PFSK-1 (cell line): ENCODE results near the gene MACROD1.

ENCODE experiments used
- FOXP2 ChIP-seq: optimal IDR thresholded peaks from 2 replicates; pipeline ENCODE3; 2011; ENCODE audit warnings: borderline replicate concordance, control low read depth, inconsistent platforms; ENCODE audit not compliant: insufficient read depth; ENCODE audit errors: extremely low read length, extremely low read depth
- POLR2AphosphoS5 ChIP-seq: IDR thresholded peaks from 2 replicates; pipeline ENCODE4 v1.6.1; 2012; ENCODE audit warnings: low read depth, mild to moderate bottlenecking, control low read depth, low read length, moderate library complexity
- SIN3A ChIP-seq: IDR thresholded peaks from 2 replicates; pipeline ENCODE4 v1.6.1; 2012; ENCODE audit warnings: mild to moderate bottlenecking, low read length, moderate library complexity, borderline replicate concordance; ENCODE audit not compliant: insufficient read depth
- TAF1 ChIP-seq: IDR thresholded peaks from 2 replicates; pipeline ENCODE4 v1.6.1; 2012; ENCODE audit warnings: low read length, control low read depth, borderline replicate concordance; ENCODE audit not compliant: insufficient read depth
- TF ChIP-seq, protein P1 (sequence below), 2 experiments: IDR thresholded peaks; 2 replicates each; pipeline versions ENCODE4 v1.6.1 to v1.8.0; 2011 to 2012; ENCODE audit warnings: low read depth in 2 of 2, low read length in 2 of 2, control low read depth in 1 of 2, inconsistent platforms in 1 of 2, mild to moderate bottlenecking in 1 of 2, moderate library complexity in 1 of 2; ENCODE audit not compliant: insufficient read depth in 1 of 2

The MACROD1 gene

DNA sequence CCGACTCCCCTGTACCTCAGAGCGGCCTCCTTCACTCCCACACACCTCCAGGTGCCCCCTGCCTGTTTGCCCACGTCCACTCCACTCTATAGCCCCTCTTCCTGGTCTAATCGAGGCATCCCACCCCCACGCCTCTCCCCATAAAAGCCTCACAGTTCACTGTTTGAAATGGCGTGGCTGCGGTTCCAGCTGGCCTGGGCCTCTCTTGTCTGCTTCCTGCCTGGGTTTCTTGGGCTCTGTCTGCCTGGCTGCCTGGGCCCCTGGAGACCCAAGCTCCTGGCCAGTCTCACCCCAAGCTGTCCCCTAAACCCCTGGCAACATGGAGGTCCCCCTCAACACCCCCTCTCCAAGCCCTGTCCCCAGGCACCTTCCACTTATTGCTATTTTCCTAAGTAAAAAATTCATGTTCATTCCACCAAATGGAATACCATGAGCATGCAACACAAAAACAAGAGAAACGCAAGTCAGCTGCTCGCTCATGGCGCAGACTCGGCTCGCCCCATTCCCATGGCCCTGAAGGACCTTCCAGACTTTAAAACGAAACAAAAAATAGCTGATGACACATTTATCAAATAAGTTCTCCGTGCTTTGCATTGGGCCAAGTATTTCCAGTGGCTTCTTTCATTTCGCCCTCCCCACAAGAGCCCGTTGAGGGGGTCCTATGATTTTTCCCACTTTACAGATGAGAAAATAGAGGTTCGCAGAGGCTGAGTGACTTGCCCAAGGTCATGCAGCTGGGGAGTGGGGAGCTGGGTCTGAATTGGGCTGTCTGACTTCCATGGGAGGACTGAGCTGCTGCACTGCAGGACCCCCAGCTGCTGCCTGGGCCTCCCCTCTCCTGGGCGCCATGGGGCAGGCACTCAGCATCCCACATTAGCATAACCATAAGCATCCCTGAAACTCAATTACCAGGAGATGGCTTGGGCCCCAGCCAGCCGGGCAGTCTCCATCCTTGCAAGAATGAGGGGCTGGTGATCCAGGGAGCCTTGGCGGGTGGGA lies 141.9 kb downstream of the MACROD1 start:
- TF ChIP-seq, protein P1, sequence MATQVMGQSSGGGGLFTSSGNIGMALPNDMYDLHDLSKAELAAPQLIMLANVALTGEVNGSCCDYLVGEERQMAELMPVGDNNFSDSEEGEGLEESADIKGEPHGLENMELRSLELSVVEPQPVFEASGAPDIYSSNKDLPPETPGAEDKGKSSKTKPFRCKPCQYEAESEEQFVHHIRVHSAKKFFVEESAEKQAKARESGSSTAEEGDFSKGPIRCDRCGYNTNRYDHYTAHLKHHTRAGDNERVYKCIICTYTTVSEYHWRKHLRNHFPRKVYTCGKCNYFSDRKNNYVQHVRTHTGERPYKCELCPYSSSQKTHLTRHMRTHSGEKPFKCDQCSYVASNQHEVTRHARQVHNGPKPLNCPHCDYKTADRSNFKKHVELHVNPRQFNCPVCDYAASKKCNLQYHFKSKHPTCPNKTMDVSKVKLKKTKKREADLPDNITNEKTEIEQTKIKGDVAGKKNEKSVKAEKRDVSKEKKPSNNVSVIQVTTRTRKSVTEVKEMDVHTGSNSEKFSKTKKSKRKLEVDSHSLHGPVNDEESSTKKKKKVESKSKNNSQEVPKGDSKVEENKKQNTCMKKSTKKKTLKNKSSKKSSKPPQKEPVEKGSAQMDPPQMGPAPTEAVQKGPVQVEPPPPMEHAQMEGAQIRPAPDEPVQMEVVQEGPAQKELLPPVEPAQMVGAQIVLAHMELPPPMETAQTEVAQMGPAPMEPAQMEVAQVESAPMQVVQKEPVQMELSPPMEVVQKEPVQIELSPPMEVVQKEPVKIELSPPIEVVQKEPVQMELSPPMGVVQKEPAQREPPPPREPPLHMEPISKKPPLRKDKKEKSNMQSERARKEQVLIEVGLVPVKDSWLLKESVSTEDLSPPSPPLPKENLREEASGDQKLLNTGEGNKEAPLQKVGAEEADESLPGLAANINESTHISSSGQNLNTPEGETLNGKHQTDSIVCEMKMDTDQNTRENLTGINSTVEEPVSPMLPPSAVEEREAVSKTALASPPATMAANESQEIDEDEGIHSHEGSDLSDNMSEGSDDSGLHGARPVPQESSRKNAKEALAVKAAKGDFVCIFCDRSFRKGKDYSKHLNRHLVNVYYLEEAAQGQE (IDR thresholded peaks at IDR 0.05; ENCODE audit: insufficient read depth in 1 of 2, low read depth in 2 of 2, low read length in 2 of 2), result no peak
- TF ChIP-seq FOXP2 (no peak), TAF1 (no peak), SIN3A (no peak), POLR2AphosphoS5 (no peak)

DNA sequence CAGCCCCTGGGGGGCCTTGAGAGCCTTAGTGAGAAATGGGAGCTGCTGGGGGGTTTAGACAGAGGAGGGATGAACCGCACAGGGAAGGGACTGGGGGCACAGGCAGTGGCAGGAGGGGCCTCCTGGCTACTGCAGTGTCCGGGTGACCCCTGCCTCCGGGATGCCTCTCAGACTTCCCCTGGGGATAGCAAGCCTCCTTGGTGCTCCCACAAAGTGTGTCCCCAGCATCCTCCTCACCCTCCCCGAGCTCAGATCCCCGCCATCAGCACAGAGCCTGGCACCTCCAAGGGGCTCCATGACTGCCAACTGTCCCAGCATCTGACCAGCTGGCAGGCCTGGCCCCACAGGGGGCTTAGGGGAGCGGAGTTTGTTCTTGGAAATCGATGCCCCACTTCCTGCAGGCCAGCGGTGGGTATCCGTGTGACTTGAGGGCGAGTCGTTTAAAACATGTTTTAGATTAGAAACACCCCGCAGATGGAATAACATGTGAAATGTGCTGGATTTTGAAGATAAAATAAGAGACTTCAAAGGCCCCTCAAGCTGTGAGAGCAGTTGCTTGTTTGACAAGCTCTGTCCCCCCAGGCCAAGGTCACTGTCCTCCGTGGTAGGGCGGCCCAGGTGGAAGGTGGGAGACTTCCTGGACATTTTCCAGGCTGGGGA lies 143.7 kb downstream of the MACROD1 start:
- TF ChIP-seq FOXP2 (no peak), POLR2AphosphoS5 (no peak), SIN3A (no peak), TAF1 (no peak)
- TF ChIP-seq, protein P1 (IDR thresholded peaks at IDR 0.05; ENCODE audit: insufficient read depth in 1 of 2, low read depth in 2 of 2, low read length in 2 of 2), result no peak

DNA sequence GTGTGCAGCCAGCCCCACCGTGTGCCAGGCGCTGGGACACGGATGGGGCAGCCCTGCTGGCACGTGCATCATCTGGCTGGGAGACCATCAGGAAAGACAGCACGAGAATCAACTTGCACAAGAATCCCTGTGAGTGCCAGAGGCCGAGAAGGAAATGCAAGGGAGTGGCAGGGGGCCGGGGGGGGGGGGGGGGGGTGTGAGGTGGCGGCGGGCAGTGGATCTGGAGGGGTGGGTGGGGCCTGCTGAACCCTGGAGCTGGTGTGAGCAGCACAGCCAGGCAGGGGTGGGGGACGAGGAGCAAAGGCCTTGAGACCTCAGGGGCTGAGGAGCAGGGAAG lies 144.2 kb downstream of the MACROD1 start:
- TF ChIP-seq SIN3A, result no peak
- TF ChIP-seq FOXP2, result no peak
- no peak for TF ChIP-seq TAF1
- TF ChIP-seq POLR2AphosphoS5, result no peak
- TF ChIP-seq, protein P1 (IDR thresholded peaks at IDR 0.05; ENCODE audit: insufficient read depth in 1 of 2, low read depth in 2 of 2, low read length in 2 of 2), result no peak

DNA sequence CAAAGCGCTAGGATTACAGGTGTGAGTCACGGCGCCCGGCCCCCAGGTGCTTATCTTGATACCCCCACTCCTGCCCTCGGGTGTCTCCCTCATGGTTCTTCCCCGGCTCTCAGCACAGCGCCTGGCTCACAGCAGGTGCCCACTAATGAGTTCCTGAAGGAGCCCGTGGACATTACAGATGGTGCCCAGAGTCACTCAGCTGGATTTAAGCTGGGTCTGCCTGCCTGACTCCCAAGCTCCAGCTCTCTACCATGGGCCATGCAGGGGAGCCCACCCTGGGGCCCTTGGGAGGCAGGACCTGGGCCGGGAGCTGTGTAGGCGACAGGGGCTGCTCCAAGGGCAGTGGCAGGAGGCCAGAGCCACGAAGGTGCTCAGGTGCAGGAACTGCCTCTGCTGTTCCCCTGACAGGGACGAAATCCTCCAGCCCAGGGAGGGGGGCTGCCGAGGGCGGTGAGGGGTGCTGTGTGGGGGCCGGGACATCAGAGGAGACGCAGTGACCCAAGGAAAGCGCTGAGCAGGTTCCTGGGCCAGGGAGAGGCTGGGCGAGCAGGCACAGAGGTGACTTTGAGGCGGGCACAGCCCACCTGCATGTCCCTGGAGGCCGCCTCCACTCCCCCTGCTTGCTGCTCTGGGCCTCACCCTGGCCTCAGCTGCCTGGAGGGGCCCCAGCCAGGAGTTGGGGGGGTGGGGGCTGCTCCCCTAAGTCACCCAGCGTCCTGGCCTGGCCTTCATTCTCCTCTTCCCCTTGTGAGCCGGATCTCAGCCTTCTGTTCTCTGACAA lies 144.7 kb downstream of the MACROD1 start:
- TF ChIP-seq, protein P1 (IDR thresholded peaks at IDR 0.05; ENCODE audit: insufficient read depth in 1 of 2, low read depth in 2 of 2, low read length in 2 of 2), result no peak
- TF ChIP-seq POLR2AphosphoS5 (no peak), SIN3A (no peak), TAF1 (no peak), FOXP2 (no peak)
